Right lobe of liver (tissue), 4 donors: ENCODE measurements around the gene FBXO36.

ENCODE experiments used
- CTCF ChIP-seq, 4 donors: fragments of 200-600 bp in 3 of 4; fragments of 450-650 bp in 1 of 4; IDR thresholded peaks; one replicate each; pipeline versions ENCODE4 v1.5.1 to v1.8.0; 2016 to 2022; ENCODE audit warnings: antibody characterized with exemption in 4 of 4, mild to moderate bottlenecking in 2 of 4
- POLR2A ChIP-seq: fragments of 450-650 bp; IDR thresholded peaks from one replicate; pipeline ENCODE4 v1.6.1; 2017; ENCODE audit warnings: antibody characterized with exemption, mild to moderate bottlenecking
- donor health status: DM: no; HTN: no; CAD: no.
- donor health status: DM: no; HTN: no; CAD: no.
- donor health status: DM: no; HTN: yes; CAD: no.

- no peak for TF ChIP-seq POLR2A
- TF ChIP-seq CTCF (IDR thresholded peaks at IDR 0.05): no peak
Measured at GRCh38 chr2:230011617-230012016, 89.3 kb downstream of the FBXO36 start.
